ENCODE results near the gene MCF2L.

Gene MCF2L

DNA sequence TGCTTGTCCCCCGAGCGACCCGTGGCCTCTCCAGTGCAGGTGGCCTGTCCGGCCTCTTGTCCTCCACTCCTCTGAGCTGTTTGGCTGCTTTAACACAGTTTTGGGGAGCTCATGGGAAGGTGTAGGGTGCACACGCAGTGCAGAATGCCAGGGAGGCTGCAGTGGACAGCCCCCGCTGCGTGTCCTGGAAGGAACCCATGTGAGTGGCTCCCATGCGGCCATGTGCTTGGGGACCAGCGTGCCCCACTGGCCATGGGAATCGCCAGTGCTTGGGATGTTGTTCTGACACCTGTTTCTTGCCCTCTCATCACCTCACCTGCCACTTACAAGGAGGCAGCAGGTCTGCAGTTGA, 114.0 kb downstream of the MCF2L start:
- DNase-seq (ENCODE audit: low read depth, low spot score): no peak
- no peak overlapping the region for H3K4me3 ChIP-seq (ENCODE audit: low read depth, low read length)
- TF ChIP-seq, protein P1, sequence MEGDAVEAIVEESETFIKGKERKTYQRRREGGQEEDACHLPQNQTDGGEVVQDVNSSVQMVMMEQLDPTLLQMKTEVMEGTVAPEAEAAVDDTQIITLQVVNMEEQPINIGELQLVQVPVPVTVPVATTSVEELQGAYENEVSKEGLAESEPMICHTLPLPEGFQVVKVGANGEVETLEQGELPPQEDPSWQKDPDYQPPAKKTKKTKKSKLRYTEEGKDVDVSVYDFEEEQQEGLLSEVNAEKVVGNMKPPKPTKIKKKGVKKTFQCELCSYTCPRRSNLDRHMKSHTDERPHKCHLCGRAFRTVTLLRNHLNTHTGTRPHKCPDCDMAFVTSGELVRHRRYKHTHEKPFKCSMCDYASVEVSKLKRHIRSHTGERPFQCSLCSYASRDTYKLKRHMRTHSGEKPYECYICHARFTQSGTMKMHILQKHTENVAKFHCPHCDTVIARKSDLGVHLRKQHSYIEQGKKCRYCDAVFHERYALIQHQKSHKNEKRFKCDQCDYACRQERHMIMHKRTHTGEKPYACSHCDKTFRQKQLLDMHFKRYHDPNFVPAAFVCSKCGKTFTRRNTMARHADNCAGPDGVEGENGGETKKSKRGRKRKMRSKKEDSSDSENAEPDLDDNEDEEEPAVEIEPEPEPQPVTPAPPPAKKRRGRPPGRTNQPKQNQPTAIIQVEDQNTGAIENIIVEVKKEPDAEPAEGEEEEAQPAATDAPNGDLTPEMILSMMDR (IDR thresholded peaks at IDR 0.05; ENCODE audit: low read depth, low read length): no peak
- in situ Hi-C loops (cut with HindIII; ENCODE audit: low sequenced_read_pairs): no loop called here

DNA sequence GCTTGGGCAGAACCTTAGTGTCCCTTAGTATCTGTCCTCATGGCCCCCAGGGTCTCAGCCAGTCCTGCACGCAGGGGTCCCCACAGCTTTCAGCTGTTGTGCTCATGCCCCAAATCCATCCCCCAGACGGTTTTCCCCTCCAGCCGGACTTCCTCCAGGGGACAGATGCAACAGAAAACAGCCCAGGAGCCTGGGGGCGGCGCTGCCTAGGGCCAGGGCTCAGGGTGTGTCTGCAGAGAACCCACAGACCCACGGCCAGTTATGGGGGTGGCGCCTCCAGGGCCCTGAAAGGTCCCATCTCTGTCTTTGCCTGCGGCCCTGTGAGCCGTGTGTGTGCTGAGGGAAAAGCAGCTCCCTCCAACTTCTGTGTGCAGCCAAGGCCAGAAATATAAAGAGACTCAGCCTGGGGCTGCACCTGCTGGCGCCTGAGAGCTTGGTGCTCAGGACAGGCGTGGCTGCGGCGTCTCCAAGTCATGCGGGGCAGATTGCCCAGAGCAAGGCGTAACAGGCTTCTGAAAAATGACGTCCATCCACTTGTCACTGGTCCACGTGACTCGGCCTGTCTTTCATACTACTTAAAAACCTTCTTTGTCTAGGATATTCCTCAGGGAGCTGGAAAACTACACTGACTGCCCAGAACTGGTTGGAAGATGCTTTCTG, 114.5 kb downstream of the MCF2L start:
- in situ Hi-C loops (cut with HindIII; ENCODE audit: low sequenced_read_pairs): no loop called here
- no peak overlapping the region for H3K4me3 ChIP-seq (ENCODE audit: low read depth, low read length)
- TF ChIP-seq, protein P1 (IDR thresholded peaks at IDR 0.05; ENCODE audit: low read depth, low read length): no peak
- DNase-seq (ENCODE audit: low read depth, low spot score): no peak

DNA sequence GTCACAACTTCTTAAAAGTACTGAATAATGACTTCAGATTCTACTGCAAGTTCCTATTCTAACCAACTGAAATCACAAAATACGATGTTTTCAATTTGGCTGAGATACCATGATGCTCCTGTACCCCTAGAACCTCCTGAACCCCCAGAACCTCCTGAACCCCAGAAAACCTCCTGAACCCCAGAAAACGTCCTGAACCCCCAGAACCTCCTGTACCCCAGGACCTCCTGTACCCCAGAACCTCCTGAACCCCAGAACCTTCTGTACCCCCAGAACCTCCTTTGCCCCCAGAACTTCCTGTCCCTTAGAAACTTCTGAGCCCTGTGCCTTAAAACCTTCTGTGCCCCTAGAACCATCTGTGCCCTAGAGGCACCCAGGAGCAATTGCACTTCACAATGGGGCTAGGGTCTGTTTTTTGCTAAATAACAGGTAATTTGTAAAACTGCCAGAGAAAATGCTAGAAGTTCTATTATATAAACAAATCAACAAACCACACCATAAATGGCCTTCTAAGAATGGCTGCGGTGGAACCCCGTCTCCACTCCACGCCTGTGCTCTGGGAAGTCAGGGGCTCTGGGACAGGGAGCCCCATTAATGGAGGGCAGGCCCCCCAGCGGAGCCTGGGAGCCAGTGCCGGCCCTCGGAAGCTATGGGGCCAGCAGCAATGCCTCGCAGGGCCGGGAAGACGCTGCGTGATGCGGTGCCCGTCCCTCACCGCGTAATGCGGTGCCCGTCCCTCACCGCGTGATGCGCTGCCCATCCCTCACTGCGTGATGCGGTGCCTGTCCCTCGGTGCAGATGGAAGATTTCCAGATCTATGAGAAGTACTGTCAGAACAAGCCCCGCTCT, 115.3 kb downstream of the MCF2L start:
- no peak overlapping the region for H3K4me3 ChIP-seq (ENCODE audit: low read depth, low read length)
- in situ Hi-C loops (cut with HindIII; ENCODE audit: low sequenced_read_pairs): no loop called here
- DNase-seq (ENCODE audit: low read depth, low spot score): no peak
- TF ChIP-seq, protein P1 (IDR thresholded peaks at IDR 0.05; ENCODE audit: low read depth, low read length): peak; percentile 16

DNA sequence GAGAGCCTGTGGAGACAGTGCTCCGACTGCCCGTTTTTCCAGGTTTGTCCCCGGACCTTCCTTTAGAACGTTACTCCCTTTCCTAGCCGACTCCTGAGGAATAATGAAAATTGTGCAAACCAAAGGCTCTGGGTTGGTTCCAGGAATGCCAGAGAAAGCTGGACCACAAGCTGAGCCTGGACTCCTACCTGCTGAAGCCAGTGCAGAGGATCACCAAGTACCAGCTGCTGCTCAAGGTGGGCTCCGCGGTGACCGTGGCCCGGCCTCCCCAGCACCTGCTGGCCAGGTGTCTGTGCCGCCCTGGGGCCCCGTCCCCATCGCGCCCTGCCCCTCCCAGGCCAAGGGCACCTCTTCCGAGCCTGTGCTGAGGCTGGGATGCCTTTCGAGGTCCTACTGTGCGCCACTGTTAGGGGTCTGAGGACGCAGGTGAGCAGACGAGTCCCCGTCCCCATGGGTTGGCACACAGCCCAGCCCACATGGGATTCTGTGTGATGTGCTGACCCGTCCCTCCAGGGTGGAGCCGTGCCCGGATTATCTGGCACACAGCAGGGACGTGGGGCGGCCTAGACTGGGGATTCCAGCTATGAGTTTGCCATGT, 116.0 kb downstream of the MCF2L start:
- no peak for DNase-seq (ENCODE audit: low read depth, low spot score)
- H3K4me3 ChIP-seq (ENCODE audit: low read depth, low read length): no peak overlapping the region
- TF ChIP-seq, protein P1 (IDR thresholded peaks at IDR 0.05; ENCODE audit: low read depth, low read length): no peak
- in situ Hi-C loops (cut with HindIII; ENCODE audit: low sequenced_read_pairs): no loop called here

DNA sequence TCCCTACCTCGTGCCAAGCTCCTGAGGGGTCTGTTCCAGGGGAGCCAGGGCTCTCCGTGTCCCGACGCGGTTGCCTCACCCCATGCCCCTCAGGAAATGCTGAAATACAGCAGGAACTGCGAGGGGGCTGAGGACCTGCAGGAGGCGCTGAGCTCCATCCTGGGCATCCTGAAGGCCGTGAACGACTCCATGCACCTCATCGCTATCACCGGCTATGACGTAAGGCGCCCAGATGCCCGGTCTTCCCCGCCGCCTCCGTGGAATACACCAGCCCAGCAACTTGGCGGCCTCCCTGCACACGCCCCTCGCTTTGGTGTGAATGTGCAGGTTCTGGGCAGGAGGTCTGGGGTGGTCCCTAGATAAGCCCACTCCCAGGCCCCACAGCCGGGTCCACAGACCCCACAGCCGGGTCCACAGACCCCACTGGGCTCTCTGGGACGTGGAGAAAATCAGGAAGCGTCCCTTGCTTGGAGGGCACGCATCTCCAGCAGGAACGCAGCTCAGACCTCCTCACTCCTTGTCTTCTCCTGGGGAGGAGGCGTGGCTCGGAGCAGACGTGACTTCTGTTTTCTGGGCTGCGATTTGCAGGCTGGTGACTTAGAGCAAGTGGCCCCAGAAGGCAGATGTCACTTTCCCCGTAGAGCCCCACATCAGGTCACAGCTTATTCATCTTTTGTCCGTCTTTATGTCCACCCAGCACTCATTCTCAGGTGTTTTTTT, 117.2 kb downstream of the MCF2L start:
- in situ Hi-C loops (cut with HindIII; ENCODE audit: low sequenced_read_pairs): no loop called here
- TF ChIP-seq, protein P1 (IDR thresholded peaks at IDR 0.05; ENCODE audit: low read depth, low read length): peak; percentile 17

More for the DNA sequence above, 117.2 kb downstream of the MCF2L start:
- no peak for DNase-seq (ENCODE audit: low read depth, low spot score)
- no peak overlapping the region for H3K4me3 ChIP-seq (ENCODE audit: low read depth, low read length)

Measured in astrocyte of the spinal cord (primary cell).